ENCODE results near the gene UBE4B.

UBE4B gene

DNA sequence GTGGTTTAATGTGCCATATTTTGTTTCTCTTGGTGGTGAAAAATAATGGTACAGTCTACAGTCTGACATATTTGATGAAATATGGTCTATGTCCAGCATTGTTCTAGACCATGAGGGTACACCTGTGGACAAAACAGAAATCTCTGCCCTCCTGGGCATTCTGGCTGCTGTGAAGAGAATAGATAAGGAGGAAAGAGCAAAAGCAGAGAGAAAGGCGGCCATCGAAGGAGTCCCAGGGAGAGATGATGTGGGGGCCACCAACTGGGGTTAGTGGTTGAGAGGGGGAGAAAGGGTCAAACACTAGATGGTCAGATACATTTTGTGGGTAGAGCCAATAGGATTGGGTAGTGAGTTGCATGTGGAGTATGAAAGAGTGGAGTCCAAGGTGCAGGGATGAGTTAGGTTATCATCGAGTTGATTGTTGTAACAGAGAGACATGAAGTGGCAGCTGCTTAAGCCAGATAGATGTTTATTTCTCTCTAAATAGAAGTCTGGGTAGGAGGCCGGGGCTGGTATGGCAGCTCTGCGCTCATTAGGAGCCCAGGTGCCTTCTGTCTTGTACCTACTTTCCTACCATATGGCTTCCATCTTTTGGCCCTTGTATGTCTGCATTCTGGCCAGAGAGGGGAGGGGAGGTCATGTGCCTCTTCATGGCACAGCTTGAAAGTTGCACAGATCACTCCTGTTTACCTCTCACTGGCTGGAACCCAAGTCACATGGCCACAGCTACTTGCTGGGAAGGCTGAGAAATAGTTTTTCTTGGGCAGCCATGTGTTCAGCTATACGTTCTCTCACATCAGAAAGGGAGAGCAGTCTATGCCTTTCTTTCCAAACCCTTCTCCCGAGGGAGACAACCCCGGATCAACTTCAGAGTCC is 13.0 kb downstream of the UBE4B start:
- Histone ChIP-seq H3K9ac (ENCODE audit: low read depth, low read length) (no peak overlapping the region), H3K9me3 (ENCODE audit: insufficient read depth, low read depth, low read length) (no peaks in the 10 kb centered on the region), H3K27ac (ENCODE audit: low read length) (no peak overlapping the region), H3K4me3 (ENCODE audit: low read length) (no peak overlapping the region), H3K27me3 (ENCODE audit: insufficient read depth, low read length) (no peaks in the 10 kb centered on the region), H3K4me1 (ENCODE audit: insufficient read depth, low read length) (peaks cover 8% of the 10 kb centered on the region; the same call in 1 of the 2 replicates), H3K36me3 (ENCODE audit: insufficient read depth, low read depth, low read length) (peaks cover 10% of the 10 kb centered on the region; the same call in 1 of the 2 replicates)

DNA sequence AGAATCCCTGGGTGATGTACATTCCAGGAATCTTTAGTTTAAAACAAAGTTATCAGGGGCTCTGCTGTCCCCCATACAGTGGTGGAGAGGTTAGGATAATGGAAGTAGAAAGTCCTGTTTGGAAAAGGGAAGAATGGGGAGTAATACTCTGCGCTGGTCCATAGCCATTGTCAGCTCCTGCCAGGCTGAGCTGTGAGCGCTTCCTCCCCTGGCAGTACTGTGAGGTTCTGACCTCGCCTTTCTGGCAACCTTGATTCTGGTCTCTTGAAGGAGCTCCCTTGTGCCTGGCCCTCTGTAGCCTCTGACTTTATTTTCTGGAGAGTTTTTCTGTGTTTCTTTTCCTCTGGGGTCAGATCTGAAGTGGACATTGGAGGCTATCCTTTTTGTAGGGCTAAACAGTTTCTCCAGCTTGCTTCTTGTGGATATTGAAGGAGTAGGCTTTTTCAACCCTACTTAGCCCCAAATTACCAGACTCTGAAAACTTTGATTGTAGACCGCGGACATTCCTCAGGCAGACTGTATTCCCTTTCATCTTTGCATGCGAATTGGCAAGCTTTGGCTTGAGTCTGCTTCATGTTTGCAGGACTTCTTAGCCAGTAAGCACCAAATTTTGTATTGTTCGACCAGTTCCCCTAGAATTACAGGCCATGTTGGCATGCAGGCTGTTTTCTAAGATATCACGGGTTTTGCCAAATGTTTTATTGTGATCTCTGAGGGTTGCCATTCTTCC is 13.8 kb downstream of the UBE4B start:
- Histone ChIP-seq H3K27me3 (ENCODE audit: insufficient read depth, low read length) (no peaks in the 10 kb centered on the region), H3K4me3 (ENCODE audit: low read length) (no peak overlapping the region), H3K27ac (ENCODE audit: low read length) (no peak overlapping the region), H3K4me1 (ENCODE audit: insufficient read depth, low read length) (peaks cover 8% of the 10 kb centered on the region; the same call in 1 of the 2 replicates), H3K9ac (ENCODE audit: low read depth, low read length) (no peak overlapping the region), H3K36me3 (ENCODE audit: insufficient read depth, low read depth, low read length) (peaks cover 17% of the 10 kb centered on the region; the same call in 1 of the 2 replicates), H3K9me3 (ENCODE audit: insufficient read depth, low read depth, low read length) (no peaks in the 10 kb centered on the region)

DNA sequence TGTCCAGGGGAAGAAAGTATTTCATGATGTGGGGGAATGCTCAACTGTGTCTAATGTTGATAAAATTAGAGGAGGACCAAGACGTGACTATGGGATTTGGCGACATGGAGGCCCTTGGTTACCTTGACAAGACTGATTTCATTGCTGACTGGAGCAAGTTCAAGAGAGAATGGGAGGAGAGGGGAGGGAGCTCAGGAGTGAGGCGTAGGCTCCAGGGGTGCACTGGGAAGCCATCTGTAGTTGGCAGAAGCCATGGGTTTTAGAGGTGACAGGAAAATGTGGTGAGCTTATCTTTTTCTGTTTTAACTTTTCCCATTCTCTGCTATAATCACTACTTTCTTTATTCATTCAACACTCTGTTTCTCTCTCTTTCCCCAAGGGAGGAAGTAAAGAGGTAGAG is 15.8 kb downstream of the UBE4B start:
- Histone ChIP-seq H3K9ac (ENCODE audit: low read depth, low read length) (no peak overlapping the region), H3K4me3 (ENCODE audit: low read length) (no peak overlapping the region), H3K27ac (ENCODE audit: low read length) (no peak overlapping the region), H3K27me3 (ENCODE audit: insufficient read depth, low read length) (no peaks in the 10 kb centered on the region), H3K9me3 (ENCODE audit: insufficient read depth, low read depth, low read length) (no peaks in the 10 kb centered on the region), H3K4me1 (ENCODE audit: insufficient read depth, low read length) (peaks cover 8% of the 10 kb centered on the region; the same call in 1 of the 2 replicates), H3K36me3 (ENCODE audit: insufficient read depth, low read depth, low read length) (peaks cover 14% of the 10 kb centered on the region; the same call in 1 of the 2 replicates)

DNA sequence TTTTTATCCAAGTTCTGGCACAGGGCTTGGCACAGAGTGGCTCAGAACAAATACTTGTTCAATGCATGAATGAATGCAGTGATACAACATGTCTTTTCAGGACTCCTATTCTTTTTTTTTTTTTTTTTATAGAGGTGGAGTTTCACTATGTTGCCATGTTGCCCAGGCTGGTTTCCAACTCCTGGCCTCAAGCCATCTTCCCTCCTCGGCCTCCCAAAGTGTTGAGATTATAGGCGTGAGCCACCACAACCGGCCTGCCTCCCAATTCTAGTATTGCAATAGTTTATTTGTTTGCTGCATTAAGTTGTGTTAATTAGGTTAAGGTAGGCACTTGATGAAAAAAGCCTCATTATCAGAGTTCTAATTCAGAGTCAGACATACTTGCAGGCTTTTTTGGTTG is 17.9 kb downstream of the UBE4B start:
- Histone ChIP-seq H3K4me3 (ENCODE audit: low read length) (no peak overlapping the region), H3K4me1 (ENCODE audit: insufficient read depth, low read length) (peaks cover 8% of the 10 kb centered on the region; the same call in 1 of the 2 replicates), H3K9ac (ENCODE audit: low read depth, low read length) (no peak overlapping the region), H3K36me3 (ENCODE audit: insufficient read depth, low read depth, low read length) (peaks cover 14% of the 10 kb centered on the region; the same call in 1 of the 2 replicates), H3K9me3 (ENCODE audit: insufficient read depth, low read depth, low read length) (no peaks in the 10 kb centered on the region), H3K27ac (ENCODE audit: low read length) (no peak overlapping the region), H3K27me3 (ENCODE audit: insufficient read depth, low read length) (no peaks in the 10 kb centered on the region)

DNA sequence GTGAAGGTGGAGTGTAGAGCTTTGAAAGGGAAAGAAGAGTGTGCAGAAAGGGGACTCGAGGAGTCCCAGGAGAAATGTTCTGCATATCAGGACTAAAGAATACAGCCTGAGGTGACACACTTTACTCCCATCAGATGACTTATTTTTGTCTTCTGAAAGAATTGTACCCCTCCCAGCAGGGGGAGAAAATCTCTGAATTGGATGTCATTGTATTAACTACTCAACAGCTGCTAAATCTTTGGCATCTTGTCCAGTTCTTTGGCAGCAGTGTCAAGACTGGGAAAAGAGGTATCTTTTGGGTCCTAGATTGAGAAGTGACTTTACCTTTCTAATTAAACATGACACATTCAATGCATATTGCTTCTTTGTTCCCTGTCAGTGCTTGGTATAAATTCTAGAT is 18.9 kb downstream of the UBE4B start:
- Histone ChIP-seq H3K9ac (ENCODE audit: low read depth, low read length) (no peak overlapping the region), H3K4me3 (ENCODE audit: low read length) (no peak overlapping the region), H3K9me3 (ENCODE audit: insufficient read depth, low read depth, low read length) (no peaks in the 10 kb centered on the region), H3K27ac (ENCODE audit: low read length) (no peak overlapping the region), H3K27me3 (ENCODE audit: insufficient read depth, low read length) (no peaks in the 10 kb centered on the region), H3K36me3 (ENCODE audit: insufficient read depth, low read depth, low read length) (peaks cover 14% of the 10 kb centered on the region; the same call in 1 of the 2 replicates), H3K4me1 (ENCODE audit: insufficient read depth, low read length) (peaks cover 5% of the 10 kb centered on the region; the same call in 1 of the 2 replicates)

DNA sequence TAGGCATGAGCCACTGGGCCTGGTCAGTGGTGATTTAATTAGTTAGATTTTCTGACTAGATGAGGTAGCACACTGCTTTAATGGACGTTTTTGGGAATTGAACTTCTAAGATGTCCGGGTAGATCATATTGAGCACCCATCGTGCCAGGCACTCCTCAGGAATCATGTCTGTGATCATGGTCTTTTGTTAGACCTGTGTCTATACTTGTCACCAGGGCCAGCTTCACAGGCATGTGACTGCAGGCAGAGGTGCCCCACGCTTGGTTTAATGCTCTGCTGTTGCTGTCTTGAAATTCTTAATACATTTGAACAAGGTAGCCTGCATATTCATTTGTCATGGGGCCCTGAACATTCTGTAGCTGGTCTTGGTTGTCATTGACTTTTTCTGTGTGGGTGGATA is 19.6 kb downstream of the UBE4B start:
- H3K9me3 ChIP-seq (ENCODE audit: insufficient read depth, low read depth, low read length): no peaks in the 10 kb centered on the region
- H3K4me3 ChIP-seq (ENCODE audit: low read length): no peak overlapping the region
- peaks cover 14% of the 10 kb centered on the region; the same call in 1 of the 2 replicates for H3K36me3 ChIP-seq (ENCODE audit: insufficient read depth, low read depth, low read length)
- H3K4me1 ChIP-seq (ENCODE audit: insufficient read depth, low read length): no peaks in the 10 kb centered on the region
- no peak overlapping the region for H3K27ac ChIP-seq (ENCODE audit: low read length)
- H3K9ac ChIP-seq (ENCODE audit: low read depth, low read length): no peak overlapping the region
- H3K27me3 ChIP-seq (ENCODE audit: insufficient read depth, low read length): no peaks in the 10 kb centered on the region

DNA sequence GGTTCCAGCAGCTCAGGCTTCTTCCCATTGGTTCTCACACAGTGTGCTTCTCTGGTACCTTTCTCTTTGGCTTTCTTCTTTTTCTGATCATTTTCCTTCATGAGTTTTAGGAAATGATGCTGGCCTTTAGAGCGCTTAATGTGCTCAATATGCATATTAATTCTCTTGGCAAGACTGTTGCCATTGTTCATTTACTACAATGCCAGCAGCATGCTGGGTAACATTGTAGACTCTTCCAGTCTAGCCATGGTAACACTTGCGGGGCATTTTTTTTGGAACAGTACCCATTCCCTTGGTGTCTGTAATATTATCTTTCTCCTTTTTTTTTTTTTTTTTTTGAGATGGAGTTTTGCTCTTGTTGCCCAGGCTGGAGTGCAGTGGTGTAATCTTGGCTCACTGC is 21.7 kb downstream of the UBE4B start:
- Histone ChIP-seq H3K36me3 (ENCODE audit: insufficient read depth, low read depth, low read length) (peaks cover 7% of the 10 kb centered on the region), H3K4me3 (ENCODE audit: low read length) (no peak overlapping the region), H3K27ac (ENCODE audit: low read length) (no peak overlapping the region), H3K9ac (ENCODE audit: low read depth, low read length) (no peak overlapping the region), H3K27me3 (ENCODE audit: insufficient read depth, low read length) (no peaks in the 10 kb centered on the region), H3K4me1 (ENCODE audit: insufficient read depth, low read length) (no peaks in the 10 kb centered on the region; the same call in 1 of the 2 replicates), H3K9me3 (ENCODE audit: insufficient read depth, low read depth, low read length) (no peaks in the 10 kb centered on the region)

DNA sequence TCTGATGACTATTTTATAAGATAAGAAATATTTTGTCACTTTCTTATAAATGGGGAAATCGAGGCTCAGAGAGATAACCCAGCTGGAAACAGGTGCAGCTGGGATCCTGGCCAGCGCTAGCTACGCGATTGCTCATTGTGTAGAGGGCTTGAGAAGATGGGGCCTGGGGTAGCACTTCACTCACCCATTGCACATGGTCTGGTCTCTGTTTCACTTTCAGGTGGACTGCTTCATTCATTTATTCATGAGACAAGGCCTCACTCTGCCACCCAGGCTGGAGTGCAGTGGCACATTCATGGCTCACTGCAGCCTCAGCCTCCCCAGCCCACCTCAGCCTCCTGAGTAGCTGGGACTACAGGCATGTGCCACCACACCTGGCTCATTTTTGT is 23.8 kb downstream of the UBE4B start:
- Histone ChIP-seq H3K27me3 (ENCODE audit: insufficient read depth, low read length) (no peaks in the 10 kb centered on the region), H3K36me3 (ENCODE audit: insufficient read depth, low read depth, low read length) (no peaks in the 10 kb centered on the region; the same call in 1 of the 2 replicates), H3K9ac (ENCODE audit: low read depth, low read length) (no peak overlapping the region), H3K9me3 (ENCODE audit: insufficient read depth, low read depth, low read length) (no peaks in the 10 kb centered on the region), H3K4me1 (ENCODE audit: insufficient read depth, low read length) (no peaks in the 10 kb centered on the region; the same call in 1 of the 2 replicates), H3K4me3 (ENCODE audit: low read length) (no peak overlapping the region), H3K27ac (ENCODE audit: low read length) (no peak overlapping the region)

DNA sequence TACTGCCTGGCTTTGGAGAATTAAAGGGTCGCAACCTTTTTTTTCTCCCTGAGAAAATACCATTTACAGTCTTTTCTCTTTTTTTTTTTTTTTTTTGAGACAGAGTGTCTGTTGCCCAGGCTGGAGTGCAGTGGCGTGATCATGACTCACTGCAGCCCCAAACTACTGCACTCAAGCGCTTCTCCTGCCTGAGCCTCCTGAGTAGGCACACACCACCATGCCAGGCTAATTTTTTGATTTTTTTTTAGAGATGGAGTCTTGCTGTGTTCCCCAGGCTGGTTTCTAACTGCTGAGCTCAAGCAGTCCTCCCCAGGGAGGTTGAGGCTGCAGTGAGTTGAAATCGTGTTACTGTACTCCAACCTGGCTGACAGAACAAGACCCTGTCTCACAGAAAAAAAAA is 24.6 kb downstream of the UBE4B start:
- Histone ChIP-seq H3K4me1 (ENCODE audit: insufficient read depth, low read length) (no peaks in the 10 kb centered on the region; the same call in 1 of the 2 replicates), H3K27me3 (ENCODE audit: insufficient read depth, low read length) (no peaks in the 10 kb centered on the region), H3K4me3 (ENCODE audit: low read length) (no peak overlapping the region), H3K27ac (ENCODE audit: low read length) (no peak overlapping the region), H3K36me3 (ENCODE audit: insufficient read depth, low read depth, low read length) (no peaks in the 10 kb centered on the region; the same call in 1 of the 2 replicates), H3K9ac (ENCODE audit: low read depth, low read length) (no peak overlapping the region), H3K9me3 (ENCODE audit: insufficient read depth, low read depth, low read length) (no peaks in the 10 kb centered on the region)

DNA sequence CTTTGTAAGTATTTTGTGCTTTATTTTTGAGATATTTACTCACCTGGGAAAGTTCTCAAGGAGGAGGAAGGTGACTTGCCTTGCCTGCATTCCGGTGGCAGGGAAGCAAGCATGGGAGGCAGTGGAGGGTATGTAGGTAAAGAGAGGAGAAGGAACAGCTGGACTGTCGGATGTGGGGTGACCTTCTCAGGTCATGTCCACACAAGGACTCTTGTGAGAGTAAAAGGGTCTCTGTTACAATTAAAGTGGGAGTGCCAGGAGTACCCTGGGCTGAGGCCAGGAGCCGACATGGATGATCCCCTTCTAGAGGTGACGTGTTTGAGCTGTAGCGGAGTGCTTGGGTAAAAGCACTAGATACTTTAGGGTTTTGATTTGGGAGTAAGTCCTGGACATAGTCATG is 25.0 kb downstream of the UBE4B start:
- no peak overlapping the region for H3K9ac ChIP-seq (ENCODE audit: low read depth, low read length)
- no peaks in the 10 kb centered on the region for H3K27me3 ChIP-seq (ENCODE audit: insufficient read depth, low read length)
- H3K9me3 ChIP-seq (ENCODE audit: insufficient read depth, low read depth, low read length): no peaks in the 10 kb centered on the region
- H3K4me3 ChIP-seq (ENCODE audit: low read length): no peak overlapping the region
- no peaks in the 10 kb centered on the region; the same call in 1 of the 2 replicates for H3K36me3 ChIP-seq (ENCODE audit: insufficient read depth, low read depth, low read length)
- no peaks in the 10 kb centered on the region; the same call in 1 of the 2 replicates for H3K4me1 ChIP-seq (ENCODE audit: insufficient read depth, low read length)
- H3K27ac ChIP-seq (ENCODE audit: low read length): no peak overlapping the region

DNA sequence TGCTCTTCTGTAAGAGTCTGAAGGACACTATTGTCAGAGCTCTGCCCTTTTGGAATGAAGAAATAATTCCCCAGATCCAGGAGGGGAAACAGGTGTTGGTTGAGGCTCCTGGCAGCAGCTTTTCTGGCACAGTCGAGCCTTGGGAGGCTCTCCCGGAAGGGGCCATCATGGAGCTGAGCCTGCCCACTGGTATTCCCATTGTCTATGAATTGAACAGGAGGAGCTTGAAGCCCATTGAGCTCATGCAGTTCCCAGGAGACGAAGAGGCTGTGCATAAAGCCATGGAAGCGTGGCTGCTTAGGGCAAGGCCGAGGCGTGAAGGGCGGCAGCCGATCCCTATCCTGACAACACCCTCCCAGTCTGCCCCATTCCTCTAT is 26.6 kb downstream of the UBE4B start:
- Histone ChIP-seq H3K27me3 (ENCODE audit: insufficient read depth, low read length) (no peaks in the 10 kb centered on the region), H3K9ac (ENCODE audit: low read depth, low read length) (no peak overlapping the region), H3K36me3 (ENCODE audit: insufficient read depth, low read depth, low read length) (no peaks in the 10 kb centered on the region; the same call in 1 of the 2 replicates), H3K4me3 (ENCODE audit: low read length) (no peak overlapping the region), H3K27ac (ENCODE audit: low read length) (no peak overlapping the region), H3K4me1 (ENCODE audit: insufficient read depth, low read length) (no peaks in the 10 kb centered on the region; the same call in 1 of the 2 replicates), H3K9me3 (ENCODE audit: insufficient read depth, low read depth, low read length) (no peaks in the 10 kb centered on the region)
